H1 (cell line): ENCODE results near the gene DYNC1H1. TPM values are rescaled to one million over a fixed set of nuclear protein-coding genes. Genes with fewer than 3 reads are reported as not detected.

ENCODE experiments used
- CTCF ChIA-PET: fragments of 300-600 bp; sonication (Branson Sonifier 250); formaldehyde crosslinking; loops from one replicate; lab custom pipeline; 2021; ENCODE audit not compliant: partially characterized antibody; lab: Charles Lee
- POLR2A ChIA-PET: fragments of 300-600 bp; sonication (Branson Sonifier 250); formaldehyde crosslinking; loops from one replicate; lab custom pipeline; 2021; ENCODE audit warnings: inconsistent platforms; ENCODE audit not compliant: partially characterized antibody; lab: Charles Lee
- DNase-seq, 2 experiments: peaks; one replicate each; pipeline versions ENCODE4 v3.0.0 to v3.0.0-alpha.2; 2010 to 2022; ENCODE audit warnings: low spot score in 2 of 2, low read depth in 1 of 2, mixed read lengths in 1 of 2
- FAIRE-seq: peaks from 2 replicates; lab custom pipeline; 2011; peaks lifted over from hg19 to GRCh38; lab: Jason Lieb, UNC
- H2AFZ ChIP-seq: 2 replicates; pipeline ENCODE4 v1.8.1; 2012; ENCODE audit warnings: low read length, inconsistent platforms
- H2AK5ac ChIP-seq: 2 replicates; pipeline ENCODE4 v1.6.1; 2013; ENCODE audit warnings: low read depth, low read length
- H2BK120ac ChIP-seq: replicated peaks from 2 replicates; pipeline ENCODE3; 2013; ENCODE audit warnings: low read depth, low read length, inconsistent platforms
- H2BK12ac ChIP-seq: 2 replicates; pipeline ENCODE4 v1.6.1; 2013; ENCODE audit warnings: low read depth, low read length
- H2BK15ac ChIP-seq: 2 replicates; pipeline ENCODE4 v1.6.1; 2013; ENCODE audit warnings: low read length
- H2BK20ac ChIP-seq: 2 replicates; pipeline ENCODE4 v1.6.1; 2013; ENCODE audit warnings: low read length
- H2BK5ac ChIP-seq: 2 replicates; pipeline ENCODE4 v1.6.1; 2013; ENCODE audit warnings: low read depth, low read length
- H3K14ac ChIP-seq: 2 replicates; pipeline ENCODE4 v1.6.1; 2013; ENCODE audit warnings: inconsistent platforms; ENCODE audit not compliant: insufficient read length
- H3K18ac ChIP-seq: 2 replicates; pipeline ENCODE4 v1.6.1; 2013; ENCODE audit warnings: low read length; ENCODE audit errors: extremely low read depth
- H3K23ac ChIP-seq: 2 replicates; pipeline ENCODE4 v1.6.1; 2013; ENCODE audit warnings: inconsistent platforms; ENCODE audit not compliant: insufficient read length
- H3K23me2 ChIP-seq: 2 replicates; pipeline ENCODE4 v1.6.1; 2013; ENCODE audit warnings: low read depth, low read length
- H3K27ac ChIP-seq: 2 replicates; pipeline ENCODE4 v1.6.1; 2011; ENCODE audit warnings: low read depth, low read length, inconsistent platforms
- H3K27me3 ChIP-seq, 4 experiments: replicated peaks in 1 of 4; 1 replicate in 1 of 4; 2 replicates in 3 of 4; pipeline versions ENCODE4 v1.6.1 to v1.8.1; 2011 to 2013; ENCODE audit warnings: low read length in 3 of 4, mild to moderate bottlenecking in 3 of 4, inconsistent platforms in 2 of 4, mixed read lengths in 2 of 4, moderate library complexity in 1 of 4; ENCODE audit not compliant: control insufficient read depth in 3 of 4, insufficient read depth in 3 of 4; ENCODE audit errors: extremely low read depth in 1 of 4
- H3K36me3 ChIP-seq, 4 experiments: 2 replicates each; pipeline versions ENCODE4 v1.6.1 to v1.8.1; 2011 to 2013; ENCODE audit warnings: mild to moderate bottlenecking in 4 of 4, low read length in 3 of 4, moderate library complexity in 2 of 4, control low read depth in 1 of 4, inconsistent platforms in 1 of 4; ENCODE audit not compliant: insufficient read depth in 4 of 4, control insufficient read depth in 2 of 4
- H3K4ac ChIP-seq: replicated peaks from 2 replicates; pipeline ENCODE3; 2013; ENCODE audit warnings: low read length, low read depth, mixed read lengths, inconsistent platforms; ENCODE audit not compliant: insufficient read length
- H3K4me1 ChIP-seq, 4 experiments: replicated peaks in 1 of 4; 1 replicate in 1 of 4; 2 replicates in 3 of 4; pipeline versions ENCODE4 v1.6.1 to v1.8.1; 2011 to 2013; ENCODE audit warnings: low read length in 3 of 4, inconsistent platforms in 2 of 4, mixed read lengths in 1 of 4; ENCODE audit not compliant: insufficient read depth in 4 of 4, control insufficient read depth in 3 of 4
- H3K4me2 ChIP-seq, 2 experiments: 2 replicates each; pipeline versions ENCODE4 v1.6.1 to v1.8.1; 2011 to 2013; ENCODE audit warnings: low read depth in 2 of 2, low read length in 2 of 2, control low read depth in 1 of 2, inconsistent platforms in 1 of 2, mild to moderate bottlenecking in 1 of 2; ENCODE audit not compliant: insufficient read depth in 1 of 2
- H3K4me3 ChIP-seq, 4 experiments: fragments of 200-600, 300-600 bp in 1 of 4; sonication (generic), shearing (Covaris generic), sonication (Bioruptor Twin) in 1 of 4; 2 replicates each; pipeline versions ENCODE4 v1.5.1 to v1.8.1; 2011 to 2016; ENCODE audit warnings: low read length in 4 of 4, low read depth in 3 of 4, control low read depth in 2 of 4, inconsistent platforms in 2 of 4, mild to moderate bottlenecking in 2 of 4, mixed read lengths in 1 of 4, moderate library complexity in 1 of 4; ENCODE audit not compliant: insufficient read depth in 2 of 4; ENCODE audit errors: extremely low read depth in 1 of 4
- H3K56ac ChIP-seq: replicated peaks from 2 replicates; pipeline ENCODE3; 2013; ENCODE audit warnings: low read depth, mild to moderate bottlenecking, mixed read lengths, low read length, inconsistent platforms; ENCODE audit not compliant: insufficient read length
- H3K79me1 ChIP-seq: 2 replicates; pipeline ENCODE4 v1.6.1; 2013; ENCODE audit warnings: low read depth, low read length, control low read depth
- H3K79me2 ChIP-seq, 2 experiments: 2 replicates each; pipeline versions ENCODE4 v1.6.1 to v1.8.1; 2012 to 2013; ENCODE audit warnings: low read length in 2 of 2, mild to moderate bottlenecking in 2 of 2, inconsistent platforms in 1 of 2; ENCODE audit not compliant: insufficient read depth in 2 of 2, control insufficient read depth in 1 of 2
- H3K9ac ChIP-seq, 4 experiments: replicated peaks in 1 of 4; 1 replicate in 1 of 4; 2 replicates in 3 of 4; pipeline versions ENCODE4 v1.6.1 to v1.8.1; 2011 to 2013; ENCODE audit warnings: low read depth in 3 of 4, low read length in 3 of 4, control low read depth in 2 of 4, mild to moderate bottlenecking in 2 of 4, moderate library complexity in 2 of 4, inconsistent platforms in 1 of 4; ENCODE audit errors: extremely low read depth in 1 of 4
- H3K9me3 ChIP-seq, 2 experiments: 2 replicates each; pipeline versions ENCODE4 v1.6.1 to v1.8.1; 2012 to 2013; ENCODE audit warnings: mild to moderate bottlenecking in 2 of 2, moderate library complexity in 2 of 2, control low read depth in 1 of 2, inconsistent platforms in 1 of 2, low read depth in 1 of 2, low read length in 1 of 2, mixed read lengths in 1 of 2; ENCODE audit not compliant: insufficient read depth in 2 of 2
- H4K20me1 ChIP-seq, 2 experiments: replicated peaks in 1 of 2; 2 replicates each; pipeline versions ENCODE3 to v1.8.1; 2011 to 2013; ENCODE audit warnings: inconsistent platforms in 2 of 2, low read length in 2 of 2, mild to moderate bottlenecking in 1 of 2; ENCODE audit not compliant: insufficient read depth in 2 of 2, control insufficient read depth in 1 of 2
- H4K5ac ChIP-seq: 2 replicates; pipeline ENCODE4 v1.6.1; 2013; ENCODE audit warnings: low read length, low read depth, mixed read lengths, inconsistent platforms; ENCODE audit not compliant: insufficient read length
- H4K8ac ChIP-seq: 2 replicates; pipeline ENCODE4 v1.8.0; 2013; ENCODE audit warnings: mild to moderate bottlenecking, moderate library complexity, low read length, inconsistent platforms; ENCODE audit not compliant: insufficient read depth; ENCODE audit errors: extremely low read depth
- H4K91ac ChIP-seq: replicated peaks from 2 replicates; pipeline ENCODE3; 2013; ENCODE audit warnings: low read length, mixed read lengths, inconsistent platforms; ENCODE audit not compliant: insufficient read length
- BCL11A ChIP-seq, 2 experiments: IDR thresholded peaks; one replicate each; pipeline ENCODE4 v1.6.1; 2011; ENCODE audit warnings: low read depth in 2 of 2, low read length in 2 of 2, mild to moderate bottlenecking in 2 of 2
- CHD2 ChIP-seq: IDR thresholded peaks from 2 replicates; pipeline ENCODE4 v1.6.1; 2012; ENCODE audit warnings: low read length, improper control_type of control experiment
- GTF2F1 ChIP-seq: IDR thresholded peaks from 2 replicates; pipeline ENCODE4 v1.6.1; 2012; ENCODE audit warnings: low read depth, low read length, improper control_type of control experiment, borderline replicate concordance
- WGBS, 2 experiments: shearing (Covaris generic) in 1 of 2; methylation state at CpG; one replicate each; pipeline versions ENCODE4 v1.1.6 to v1.1.7; 2013 to 2015; ENCODE audit warnings: low lambda C conversion rate in 2 of 2, mixed read lengths in 2 of 2, inconsistent platforms in 1 of 2, low coverage in 1 of 2, missing lambda C conversion rate in 1 of 2; ENCODE audit not compliant: insufficient replicate concordance in 2 of 2, insufficient coverage in 1 of 2, insufficient read length in 1 of 2; ENCODE audit errors: extremely low coverage in 1 of 2, missing lambda C conversion rate in 1 of 2; 5-methylcytosine and 5-hydroxymethylcytosine counted together
- polyA plus RNA-seq, 7 experiments: library from polyadenylated mRNA; depleted of rRNA in 3 of 7; stranded (reverse) in 5 of 7; unstranded in 2 of 7; fragments of >200 nt in 5 of 7; fragments of 200-250 nt in 2 of 7; gene quantifications; 1 replicate in 5 of 7; 2 replicates in 1 of 7; 4 replicates in 1 of 7; pipeline versions ENCODE4 v1.2.1 to v1.2.3, GENCODE V29; 2011 to 2013; ENCODE audit warnings: missing spikeins in 2 of 7, mixed read lengths in 2 of 7
- total RNA-seq: library from RNA; stranded (reverse); fragmentation: NEBNext Ultra II Directional; extraction: Animal tissue kit (Norgen Biotek cat#: 25700); gene quantifications from 2 replicates; pipeline ENCODE4 v1.2.1, GENCODE V29; 2021

The DYNC1H1 gene
- total and polyA plus RNA-seq, 2 of the 8 experiments (the other 6 are each of a cell fraction or from before 2014, with no cell fraction given), result 238 to 387 TPM

DNA sequence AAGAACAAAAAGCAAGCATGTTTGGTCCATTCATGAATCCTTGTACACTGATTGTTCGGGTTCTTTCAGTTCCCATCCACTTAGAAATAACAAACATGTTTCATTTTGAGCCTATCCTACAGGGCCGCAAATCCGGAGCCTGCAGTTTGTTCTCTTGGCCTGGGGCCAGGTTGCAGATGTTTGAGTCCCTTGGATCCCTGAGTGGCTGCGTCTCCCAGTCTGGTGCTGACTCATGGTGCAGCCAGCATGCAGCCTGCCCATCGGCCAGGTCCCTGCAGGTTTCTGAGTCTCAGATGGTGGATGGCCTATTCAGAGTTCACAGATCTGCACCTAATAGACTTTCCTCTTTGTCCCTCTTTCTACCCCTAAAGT, 1.9 kb upstream of the DYNC1H1 start:
- H2BK5ac ChIP-seq, result no peak overlapping the region
- CTCF ChIA-PET, result interaction anchor here (0.7 to 3.7 kb wide), 8 partner anchors 9 to 253 kb away, joined by 3 to 23 read pairs (median 5); no protein-coding TSS in a partner anchor
- H3K18ac ChIP-seq, result no peak overlapping the region
- no peak overlapping the region for H3K4me2 ChIP-seq
- no peak overlapping the region for H3K56ac ChIP-seq
- no peaks in the 10 kb centered on the region for H3K36me3 ChIP-seq
- H2BK15ac ChIP-seq, result no peak overlapping the region
- H3K23me2 ChIP-seq, result peaks cover 6% of the 10 kb centered on the region
- DNase-seq, result no peak
- no peak overlapping the region for H2BK12ac ChIP-seq
- peaks cover 12 to 27% of the 10 kb centered on the region in 2 experiments for H3K79me2 ChIP-seq
- H2AK5ac ChIP-seq, result no peak overlapping the region; the same call in 1 of the 2 replicates
- H2AFZ ChIP-seq, result no peak overlapping the region
- no peak overlapping the region for H3K4me3 ChIP-seq
- H3K9me3 ChIP-seq, result no peaks in the 10 kb centered on the region
- no peak overlapping the region for H3K23ac ChIP-seq
- H3K27ac ChIP-seq, result no peak overlapping the region
- 0 out of 2 replicates have a peak, but pooled peaks cover 2% of the 10 kb centered on the region for H3K79me1 ChIP-seq
- no peak overlapping the region for H4K5ac ChIP-seq
- POLR2A ChIA-PET, result interaction anchor here (1.4 to 1.5 kb wide), 2 partner anchors 17 to 192 kb away, joined by 3 to 4 read pairs; no protein-coding TSS in a partner anchor
- H2BK20ac ChIP-seq, result no peak overlapping the region
- no peak overlapping the region for H4K91ac ChIP-seq
- H3K27me3 ChIP-seq, result peaks cover 4 to 26% (median 14%) of the 10 kb centered on the region in 4 experiments
- peaks cover 0 to 3% (median under 1%) of the 10 kb centered on the region in 4 experiments; a peak in 2 of 7 replicates for H3K4me1 ChIP-seq
- H3K9ac ChIP-seq, result no peak overlapping the region
- WGBS, 2 experiments, result 83% methylated on average over 5 of the region's 5 CpGs; no CpG with 5 or more reads in 1 of the 2 experiments
- H4K8ac ChIP-seq, result no peak overlapping the region
- no peak for TF ChIP-seq BCL11A (IDR thresholded peaks at IDR 0.05; ENCODE audit: low read depth in 2 of 2, low read length in 2 of 2)
- no peak for TF ChIP-seq GTF2F1
- no peak for TF ChIP-seq CHD2
- TF ChIP-seq, all 59 proteins: peak for 0
- H2BK120ac ChIP-seq, result no peak overlapping the region
- FAIRE-seq, result no peak
- no peak overlapping the region for H3K14ac ChIP-seq
- no peak overlapping the region for H3K4ac ChIP-seq
- H4K20me1 ChIP-seq, result no peaks in the 10 kb centered on the region
